ENCODE results near the gene RNU1-4.
"Not testable (repeated sequence)": the region's sequence is repeated elsewhere in the genome, so short reads cannot be mapped to it uniquely, and the experiment has no call there.

The RNU1-4 gene

GRCh38 chr1:16772275-16773204, 32.2 kb downstream of the RNU1-4 start:
- DNase-seq = not testable (repeated sequence)

- not testable (repeated sequence) for DNase-seq
These were observed 32.9 kb downstream of the RNU1-4 start for GRCh38 chr1:16773205-16773596.

- DNase-seq = not testable (repeated sequence)
These were observed 33.4 kb downstream of the RNU1-4 start for GRCh38 chr1:16773723-16774122.

GRCh38 chr1:16774773-16775172, 34.5 kb downstream of the RNU1-4 start:
- not testable (repeated sequence) for DNase-seq

- DNase-seq = not testable (repeated sequence)
These were observed 35.0 kb downstream of the RNU1-4 start for GRCh38 chr1:16775290-16775689.

GRCh38 chr1:16776248-16776647, 35.9 kb downstream of the RNU1-4 start:
- not testable (repeated sequence) for DNase-seq

GRCh38 chr1:16776835-16777234, 36.5 kb downstream of the RNU1-4 start:
- not testable (repeated sequence) for DNase-seq

- not testable (repeated sequence) for DNase-seq
These were observed 37.5 kb downstream of the RNU1-4 start for GRCh38 chr1:16777821-16778220.

- DNase-seq = not testable (repeated sequence)
These were observed 39.2 kb downstream of the RNU1-4 start for GRCh38 chr1:16779525-16779924.

- not testable (repeated sequence) for DNase-seq
These were observed 40.7 kb downstream of the RNU1-4 start for GRCh38 chr1:16781033-16781432.

GRCh38 chr1:16781625-16782024, 41.3 kb downstream of the RNU1-4 start:
- DNase-seq = not testable (repeated sequence)

GRCh38 chr1:16784955-16785354, 44.6 kb downstream of the RNU1-4 start:
- not testable (repeated sequence) for DNase-seq

GRCh38 chr1:16786362-16786761, 46.0 kb downstream of the RNU1-4 start:
- not testable (repeated sequence) for DNase-seq

GRCh38 chr1:16787175-16787574, 46.9 kb downstream of the RNU1-4 start:
- DNase-seq = not testable (repeated sequence)

- not testable (repeated sequence) for DNase-seq
These were observed 47.4 kb downstream of the RNU1-4 start for GRCh38 chr1:16787711-16788110.
